Muscle of arm (tissue), 14 donors: Measurements from ENCODE around the gene UNC119. TPM values are rescaled to one million over a fixed set of nuclear protein-coding genes. Genes with fewer than 3 reads are reported as not detected.
"Not testable (repeated sequence)": the region's sequence is repeated elsewhere in the genome, so short reads cannot be mapped to it uniquely, and the experiment has no call there.

Experiments
- DNase-seq: peaks from one replicate; pipeline ENCODE4 v3.0.0-alpha.2; 2013
- long read RNA-seq, 11 donors: transcript quantifications; one replicate each; lab custom pipeline, GENCODE V29; 2026
- polyA plus RNA-seq, 12 donors: library from polyadenylated mRNA; unstranded; fragments of 120-200 nt; gene quantifications; one replicate each; pipeline ENCODE4 v1.2.1, GENCODE V29; 2013; ENCODE audit not compliant: insufficient read length in 12 of 12

Gene UNC119
- polyA plus RNA-seq = 10 to 100 TPM in 11 of 12 donors, not detected in 1; 10.0 to 35.2 (median 14.3) TPM
- long read RNA-seq, donor 1, full-length matches to known transcripts = 27 of 37 reads
- long read RNA-seq, donor 1, partial matches to known transcripts = 10 of 37 reads
- long read RNA-seq, donor 1, other reads (novel, unspliced or antisense) = 0 of 37 reads
- long read RNA-seq, donor 2, full-length matches to known transcripts = 9 of 9 reads
- long read RNA-seq, donor 2, partial matches to known transcripts = 0 of 9 reads
- long read RNA-seq, donor 2, other reads (novel, unspliced or antisense) = 0 of 9 reads
- long read RNA-seq, donor 3, transcript UNC119-202 (5 exons, 1,424 nt) = major isoform, 5 of 6 reads
- long read RNA-seq, donor 3, partial matches to known transcripts = 0 of 6 reads
- long read RNA-seq, donor 3, other reads (novel, unspliced or antisense) = 0 of 6 reads
- long read RNA-seq, donor 4, full-length matches to known transcripts = 4 of 4 reads
- long read RNA-seq, donor 4, partial matches to known transcripts = 0 of 4 reads
- long read RNA-seq, donor 4, other reads (novel, unspliced or antisense) = 0 of 4 reads
- long read RNA-seq, donor 5, full-length matches to known transcripts = 11 of 11 reads
- long read RNA-seq, donor 5, partial matches to known transcripts = 0 of 11 reads
- long read RNA-seq, donor 5, other reads (novel, unspliced or antisense) = 0 of 11 reads
- long read RNA-seq, donor 6, transcript UNC119-202 (5 exons, 1,424 nt) = major isoform, 5 of 8 reads
- long read RNA-seq, donor 6, partial matches to known transcripts = 0 of 8 reads
- long read RNA-seq, donor 6, other reads (novel, unspliced or antisense) = 0 of 8 reads
- long read RNA-seq, donor 7, full-length matches to known transcripts = 10 of 10 reads
- long read RNA-seq, donor 7, partial matches to known transcripts = 0 of 10 reads
- long read RNA-seq, donor 7, other reads (novel, unspliced or antisense) = 0 of 10 reads
- long read RNA-seq, donor 8, full-length matches to known transcripts = 11 of 11 reads
- long read RNA-seq, donor 8, partial matches to known transcripts = 0 of 11 reads
- long read RNA-seq, donor 8, other reads (novel, unspliced or antisense) = 0 of 11 reads
- long read RNA-seq, donor 9, partial matches to known transcripts = 0 of 6 reads
- long read RNA-seq, donor 9, other reads (novel, unspliced or antisense) = 0 of 6 reads
- long read RNA-seq, donor 10, partial matches to known transcripts = 0 of 2 reads
- long read RNA-seq, donor 10, other reads (novel, unspliced or antisense) = 0 of 2 reads
- long read RNA-seq, donor 11, full-length matches to known transcripts = 9 of 9 reads
- long read RNA-seq, donor 11, partial matches to known transcripts = 0 of 9 reads
- long read RNA-seq, donor 11, other reads (novel, unspliced or antisense) = 0 of 9 reads

- DNase-seq = peak; percentile 76
Observed at GRCh38 chr17:28552176-28552999, at the start of gene UNC119. TSS of gene UNC119 (minus strand) at chr17:28552624. CDS start at chr17:28552557, 67 bp downstream.

- peak; percentile 76 for DNase-seq
Observed at GRCh38 chr17:28599311-28600184, 47.1 kb upstream of the UNC119 start.

GRCh38 chr17:28598799-28599310 lies 46.4 kb upstream of the UNC119 start, which contains the start of gene SPAG5:
TSS of gene SPAG5 (minus strand) at chr17:28599025. CDS start at chr17:28598946, 79 bp downstream.
- peak; percentile 93 for DNase-seq

- no peak for DNase-seq
Observed at GRCh38 chr17:28598389-28598788, 46.0 kb upstream of the UNC119 start.

GRCh38 chr17:28597606-28598383 lies 45.4 kb upstream of the UNC119 start:
- no peak for DNase-seq

- no peak for DNase-seq
Observed at GRCh38 chr17:28592260-28592659, 39.8 kb upstream of the UNC119 start.

GRCh38 chr17:28585851-28586250 lies 33.4 kb upstream of the UNC119 start:
- DNase-seq = no peak

GRCh38 chr17:28584434-28584833 lies 32.0 kb upstream of the UNC119 start:
- DNase-seq = no peak

GRCh38 chr17:28582513-28582912 lies 30.1 kb upstream of the UNC119 start:
- no peak for DNase-seq

- no peak for DNase-seq
Observed at GRCh38 chr17:28580959-28581358, 28.5 kb upstream of the UNC119 start.

- no peak for DNase-seq
Observed at GRCh38 chr17:28579526-28579925, 27.1 kb upstream of the UNC119 start.

GRCh38 chr17:28578246-28579195 lies 26.1 kb upstream of the UNC119 start:
- no peak for DNase-seq

- DNase-seq = no peak
Observed at GRCh38 chr17:28577466-28577824, 25.0 kb upstream of the UNC119 start.

GRCh38 chr17:28576758-28577465 lies 24.5 kb upstream of the UNC119 start, which contains the start of gene ALDOC:
TSS of gene ALDOC (minus strand) at chr17:28576895. CDS start at chr17:28575532, 1,363 bp downstream.
- DNase-seq = peak; percentile 79

- not testable (repeated sequence) for DNase-seq
Observed at GRCh38 chr17:28576016-28576415, 23.6 kb upstream of the UNC119 start.

GRCh38 chr17:28575126-28575795 lies 22.8 kb upstream of the UNC119 start:
- DNase-seq = no peak
